Endothelial cell of umbilical vein (primary cell): ENCODE data around the gene SAMD4A. TPM values are rescaled to one million over a fixed set of nuclear protein-coding genes. Genes with fewer than 3 reads are reported as not detected.

Source experiments
- BruUV-seq: library from RNA; stranded (reverse); fragments of 400-500 nt; replicated peaks from 2 replicates; lab custom pipeline; 2021; lab: Mats Ljungman, UMichigan
- CTCF ChIA-PET: fragments of 300-600, 350-600 bp; sonication (Branson Sonifier 250); formaldehyde crosslinking; loops from one replicate; lab custom pipeline; 2021; ENCODE audit warnings: antibody characterized with exemption, inconsistent platforms; lab: Charles Lee
- POLR2A ChIA-PET: fragments of 300-600, 350-600 bp; sonication (Branson Sonifier 250); formaldehyde crosslinking; loops from one replicate; lab custom pipeline; 2021; ENCODE audit warnings: antibody characterized with exemption, inconsistent platforms; lab: Charles Lee
- DNase-seq: peaks from one replicate; pipeline ENCODE4 v3.0.0-alpha.2; 2011; ENCODE audit warnings: low read depth, low spot score
- FAIRE-seq: peaks from 2 replicates; lab custom pipeline; 2011; peaks lifted over from hg19 to GRCh38; lab: Jason Lieb, UNC
- H2AFZ ChIP-seq: 2 replicates; pipeline ENCODE4 v1.6.0; 2012; ENCODE audit warnings: low read depth, low read length, control low read depth, inconsistent platforms
- H3K27ac ChIP-seq: 2 replicates; pipeline ENCODE4 v1.5.1; 2011; ENCODE audit warnings: low read depth, mild to moderate bottlenecking, control low read depth, low read length, moderate library complexity; ENCODE audit not compliant: insufficient read depth
- H3K27me3 ChIP-seq, 2 experiments: 2 replicates each; pipeline versions ENCODE4 v1.6.0 to v1.6.1; 2011; ENCODE audit warnings: low read length in 2 of 2, mixed read lengths in 1 of 2; ENCODE audit not compliant: control insufficient read depth in 2 of 2, insufficient read depth in 2 of 2
- H3K36me3 ChIP-seq, 2 experiments: 2 replicates in 1 of 2; 3 replicates in 1 of 2; pipeline ENCODE4 v1.5.1; 2011; ENCODE audit warnings: low read length in 2 of 2, mild to moderate bottlenecking in 1 of 2, moderate library complexity in 1 of 2; ENCODE audit not compliant: control insufficient read depth in 2 of 2, insufficient read depth in 2 of 2; ENCODE audit errors: extremely low read depth in 1 of 2
- H3K4me1 ChIP-seq: 3 replicates; pipeline ENCODE4 v1.5.1; 2011; ENCODE audit warnings: mild to moderate bottlenecking, low read length; ENCODE audit not compliant: control insufficient read depth, insufficient read depth; ENCODE audit errors: extremely low read depth
- H3K4me2 ChIP-seq: 2 replicates; pipeline ENCODE4 v1.6.1; 2011; ENCODE audit warnings: low read length, control low read depth, mixed read lengths; ENCODE audit not compliant: insufficient read depth
- H3K4me3 ChIP-seq, 3 experiments: fragments of 200-600 bp in 1 of 3; sonication (generic), shearing (Covaris generic) in 1 of 3; replicated peaks in 1 of 3; 2 replicates each; pipeline ENCODE4 v1.5.1; 2011 to 2016; ENCODE audit warnings: control low read depth in 3 of 3, low read length in 3 of 3, mild to moderate bottlenecking in 2 of 3, inconsistent platforms in 1 of 3, low read depth in 1 of 3, moderate library complexity in 1 of 3; ENCODE audit not compliant: insufficient read depth in 1 of 3
- H3K79me2 ChIP-seq: 2 replicates; pipeline ENCODE4 v1.6.0; 2012; ENCODE audit warnings: low read length, inconsistent platforms; ENCODE audit not compliant: control insufficient read depth, insufficient read depth
- H3K9ac ChIP-seq: replicated peaks from 2 replicates; pipeline ENCODE3; 2011; ENCODE audit warnings: low read length, control low read depth; ENCODE audit not compliant: insufficient read depth; ENCODE audit errors: extremely low read depth
- H3K9me1 ChIP-seq: replicated peaks from 3 replicates; pipeline ENCODE4 v1.6.0; 2011; ENCODE audit warnings: mild to moderate bottlenecking, low read length; ENCODE audit not compliant: control insufficient read depth, insufficient read depth; ENCODE audit errors: extremely low read depth
- H3K9me3 ChIP-seq: replicated peaks from 2 replicates; pipeline ENCODE4 v1.5.1; 2012; ENCODE audit warnings: low read length, inconsistent platforms; ENCODE audit not compliant: control insufficient read depth, insufficient read depth
- H4K20me1 ChIP-seq: replicated peaks from 2 replicates; pipeline ENCODE3; 2011; ENCODE audit warnings: mild to moderate bottlenecking, low read length; ENCODE audit not compliant: control insufficient read depth, insufficient read depth; ENCODE audit errors: extremely low read depth
- EZH2 ChIP-seq: IDR thresholded peaks from 2 replicates; pipeline ENCODE4 v1.6.1; 2012; ENCODE audit warnings: borderline replicate concordance, low read depth, mild to moderate bottlenecking, moderate library complexity, low read length, inconsistent platforms; ENCODE audit not compliant: severe bottlenecking
- FOS ChIP-seq: IDR thresholded peaks from 2 replicates; pipeline ENCODE4 v1.6.1; 2011; ENCODE audit warnings: mild to moderate bottlenecking, low read length, moderate library complexity, borderline replicate concordance; ENCODE audit not compliant: insufficient read depth
- GATA2 ChIP-seq: IDR thresholded peaks from 2 replicates; pipeline ENCODE4 v1.7.0; 2011; ENCODE audit warnings: low read depth, mild to moderate bottlenecking, moderate library complexity, mixed read lengths, low read length; ENCODE audit not compliant: insufficient read length, insufficient read depth
- JUN ChIP-seq: IDR thresholded peaks from 2 replicates; pipeline ENCODE4 v1.6.1; 2011; ENCODE audit warnings: borderline replicate concordance, low read depth; ENCODE audit not compliant: insufficient read length, insufficient read depth
- MAX ChIP-seq: IDR thresholded peaks from 2 replicates; pipeline ENCODE4 v1.6.1; 2011; ENCODE audit not compliant: insufficient read depth, insufficient read length
- MYC ChIP-seq: IDR thresholded peaks from one replicate; pipeline ENCODE4 v1.6.1; 2011; ENCODE audit warnings: mild to moderate bottlenecking, low read depth, low read length
- POLR2A ChIP-seq: IDR thresholded peaks from 2 replicates; pipeline ENCODE4 v1.6.1; 2012; ENCODE audit warnings: low read depth, mild to moderate bottlenecking, control low read depth, low read length
- POLR2AphosphoS5 ChIP-seq: IDR thresholded peaks from 2 replicates; pipeline ENCODE4 v1.6.1; 2012; ENCODE audit warnings: low read depth, mild to moderate bottlenecking, control low read depth, low read length, moderate library complexity; ENCODE audit not compliant: insufficient read depth
- dilution Hi-C: fragments of 300-500 bp; cut with MboI; formaldehyde crosslinking; loops from one replicate; pipeline ENCODE4 v1.15.0; 2019; ENCODE audit warnings: low sequenced_read_pairs; ENCODE audit not compliant: extremely low pct_ligation_motif_present
- intact Hi-C: fragments of 100-400 bp; cut with micrococcal nuclease; formaldehyde crosslinking; loops from one replicate; pipeline ENCODE4 v1.10.0; 2022
- polyA plus RNA-seq, 4 experiments: library from polyadenylated mRNA; depleted of rRNA in 3 of 4; stranded (reverse) in 3 of 4; unstranded in 1 of 4; fragments of >200 nt; gene quantifications; 2 replicates each; pipeline versions ENCODE4 v1.2.1 to v1.2.3, GENCODE V29; 2011 to 2012; ENCODE audit warnings: missing spikeins in 1 of 4
- total RNA-seq: library from RNA; stranded (reverse); gene quantifications from 2 replicates; pipeline ENCODE4 v1.2.3, GENCODE V29; 2021
- TF ChIP-seq, protein P1 (sequence below), 2 donors: IDR thresholded peaks; 1 replicate in 1 of 2; 2 replicates in 1 of 2; pipeline ENCODE4 v1.5.1; 2011; ENCODE audit warnings: low read length in 2 of 2, mild to moderate bottlenecking in 2 of 2, moderate library complexity in 2 of 2, control low read depth in 1 of 2, inconsistent platforms in 1 of 2, low read depth in 1 of 2; ENCODE audit not compliant: insufficient read depth in 1 of 2; ENCODE audit errors: extremely low read depth in 1 of 2

The SAMD4A gene
- total and polyA plus RNA-seq, 2 donors (not counting 3 experiments of a cell fraction or from before 2014, with no cell fraction given) = 37.7 to 95.3 TPM

GRCh38 chr14:54718046-54718445 is 151.1 kb downstream of the SAMD4A start:
- BruUV-seq = no TSS peak
- FAIRE-seq = no peak

More at GRCh38 chr14:54718046-54718445, 151.1 kb downstream of the SAMD4A start:
- H3K4me1 ChIP-seq = peaks cover 6% of the 10 kb centered on the region
- POLR2A ChIA-PET = no interaction called here
- no peak overlapping the region for H3K4me2 ChIP-seq
- H3K9me3 ChIP-seq = no peaks in the 10 kb centered on the region
- H3K36me3 ChIP-seq = peaks cover 0 to 2% of the 10 kb centered on the region in 2 experiments
- peaks cover 50% of the 10 kb centered on the region for H3K79me2 ChIP-seq
- no peak for DNase-seq
- TF ChIP-seq, protein P1, sequence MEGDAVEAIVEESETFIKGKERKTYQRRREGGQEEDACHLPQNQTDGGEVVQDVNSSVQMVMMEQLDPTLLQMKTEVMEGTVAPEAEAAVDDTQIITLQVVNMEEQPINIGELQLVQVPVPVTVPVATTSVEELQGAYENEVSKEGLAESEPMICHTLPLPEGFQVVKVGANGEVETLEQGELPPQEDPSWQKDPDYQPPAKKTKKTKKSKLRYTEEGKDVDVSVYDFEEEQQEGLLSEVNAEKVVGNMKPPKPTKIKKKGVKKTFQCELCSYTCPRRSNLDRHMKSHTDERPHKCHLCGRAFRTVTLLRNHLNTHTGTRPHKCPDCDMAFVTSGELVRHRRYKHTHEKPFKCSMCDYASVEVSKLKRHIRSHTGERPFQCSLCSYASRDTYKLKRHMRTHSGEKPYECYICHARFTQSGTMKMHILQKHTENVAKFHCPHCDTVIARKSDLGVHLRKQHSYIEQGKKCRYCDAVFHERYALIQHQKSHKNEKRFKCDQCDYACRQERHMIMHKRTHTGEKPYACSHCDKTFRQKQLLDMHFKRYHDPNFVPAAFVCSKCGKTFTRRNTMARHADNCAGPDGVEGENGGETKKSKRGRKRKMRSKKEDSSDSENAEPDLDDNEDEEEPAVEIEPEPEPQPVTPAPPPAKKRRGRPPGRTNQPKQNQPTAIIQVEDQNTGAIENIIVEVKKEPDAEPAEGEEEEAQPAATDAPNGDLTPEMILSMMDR (IDR thresholded peaks at IDR 0.05; ENCODE audit: extremely low read depth in 1 of 2, insufficient read depth in 1 of 2, low read depth in 1 of 2, low read length in 2 of 2) = no peak
- TF ChIP-seq POLR2A (no peak), GATA2 (no peak), POLR2AphosphoS5 (no peak), FOS (no peak), EZH2 (no peak), MYC (no peak), MAX (no peak), JUN (no peak)
- H2AFZ ChIP-seq = no peak overlapping the region
- H4K20me1 ChIP-seq = peaks cover under 1% of the 10 kb centered on the region
- CTCF ChIA-PET = interaction anchor here (0.6 to 2.6 kb wide), 5 partner anchors 27 to 154 kb away, joined by 3 to 6 read pairs (median 4); no protein-coding TSS in a partner anchor
- no peaks in the 10 kb centered on the region for H3K27me3 ChIP-seq
- H3K4me3 ChIP-seq = no peak overlapping the region
- dilution Hi-C loops = no loop called here
- H3K9ac ChIP-seq = no peak overlapping the region
- no peaks in the 10 kb centered on the region for H3K9me1 ChIP-seq
- intact Hi-C loops = no loop called here
- no peak overlapping the region for H3K27ac ChIP-seq
